ENCODE data around the gene PTPN23. TPM values are rescaled to one million over a fixed set of nuclear protein-coding genes. Genes with fewer than 3 reads are reported as not detected.

PTPN23 gene
- total and polyA plus RNA-seq, 10 of the 15 experiments (the other 5 are each of a cell fraction or from before 2014, with no cell fraction given), result 0.44 to 28.6 (median 4.4) TPM

DNA sequence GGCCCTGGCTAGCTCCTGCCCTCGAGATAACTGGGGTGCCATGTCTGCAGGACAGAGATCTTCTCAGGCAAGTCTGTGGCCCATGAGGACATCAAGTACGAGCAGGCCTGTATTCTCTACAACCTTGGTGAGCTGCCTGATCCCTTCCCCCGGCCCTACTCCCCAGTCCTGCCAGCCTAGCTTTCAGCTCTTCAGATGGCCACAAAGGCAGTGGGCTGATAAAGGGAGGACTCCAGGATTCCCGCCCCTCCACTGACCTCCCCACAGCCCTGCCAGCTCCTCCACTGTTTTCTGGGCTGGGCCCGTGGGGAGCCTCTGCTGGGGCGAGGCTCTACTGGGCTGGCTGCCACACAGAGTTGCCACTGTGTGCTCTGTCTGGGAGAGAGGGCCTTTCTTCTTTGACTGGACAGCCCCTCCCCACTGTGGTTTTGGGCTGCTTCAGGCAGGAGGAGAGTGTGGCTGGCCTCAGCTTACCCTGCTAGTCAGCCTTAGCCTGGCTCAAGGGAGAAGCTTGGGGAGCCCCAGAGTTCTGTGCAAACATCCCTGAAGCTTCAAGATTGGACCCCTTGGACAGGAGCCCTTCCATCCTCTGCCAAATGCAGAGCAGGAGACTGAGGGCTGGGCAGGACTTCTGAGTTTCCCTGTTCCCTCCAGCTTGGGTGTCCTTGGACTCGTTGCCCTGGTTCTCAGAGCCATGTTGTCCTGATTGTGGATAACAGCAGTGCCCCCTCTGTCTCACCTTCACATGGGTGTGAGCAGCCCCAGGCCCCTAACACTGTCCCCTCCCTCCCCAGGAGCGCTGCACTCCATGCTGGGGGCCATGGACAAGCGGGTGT is 24.4 kb downstream of the PTPN23 start (continued):
- TF ChIP-seq, protein P1, sequence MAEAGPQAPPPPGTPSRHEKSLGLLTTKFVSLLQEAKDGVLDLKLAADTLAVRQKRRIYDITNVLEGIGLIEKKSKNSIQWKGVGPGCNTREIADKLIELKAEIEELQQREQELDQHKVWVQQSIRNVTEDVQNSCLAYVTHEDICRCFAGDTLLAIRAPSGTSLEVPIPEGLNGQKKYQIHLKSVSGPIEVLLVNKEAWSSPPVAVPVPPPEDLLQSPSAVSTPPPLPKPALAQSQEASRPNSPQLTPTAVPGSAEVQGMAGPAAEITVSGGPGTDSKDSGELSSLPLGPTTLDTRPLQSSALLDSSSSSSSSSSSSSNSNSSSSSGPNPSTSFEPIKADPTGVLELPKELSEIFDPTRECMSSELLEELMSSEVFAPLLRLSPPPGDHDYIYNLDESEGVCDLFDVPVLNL (IDR thresholded peaks at IDR 0.05; ENCODE audit: low read depth, low read length), result no peak
- TF ChIP-seq ASH2L (IDR thresholded peaks at IDR 0.05; ENCODE audit: borderline replicate concordance, low read depth) (no peak), MEF2B (IDR thresholded peaks at IDR 0.05; ENCODE audit: partially characterized antibody, poor library complexity, severe bottlenecking) (no peak), NRF1 (conservative IDR thresholded peaks at IDR 0.05; ENCODE audit: low read depth, low read length) (no peak)

DNA sequence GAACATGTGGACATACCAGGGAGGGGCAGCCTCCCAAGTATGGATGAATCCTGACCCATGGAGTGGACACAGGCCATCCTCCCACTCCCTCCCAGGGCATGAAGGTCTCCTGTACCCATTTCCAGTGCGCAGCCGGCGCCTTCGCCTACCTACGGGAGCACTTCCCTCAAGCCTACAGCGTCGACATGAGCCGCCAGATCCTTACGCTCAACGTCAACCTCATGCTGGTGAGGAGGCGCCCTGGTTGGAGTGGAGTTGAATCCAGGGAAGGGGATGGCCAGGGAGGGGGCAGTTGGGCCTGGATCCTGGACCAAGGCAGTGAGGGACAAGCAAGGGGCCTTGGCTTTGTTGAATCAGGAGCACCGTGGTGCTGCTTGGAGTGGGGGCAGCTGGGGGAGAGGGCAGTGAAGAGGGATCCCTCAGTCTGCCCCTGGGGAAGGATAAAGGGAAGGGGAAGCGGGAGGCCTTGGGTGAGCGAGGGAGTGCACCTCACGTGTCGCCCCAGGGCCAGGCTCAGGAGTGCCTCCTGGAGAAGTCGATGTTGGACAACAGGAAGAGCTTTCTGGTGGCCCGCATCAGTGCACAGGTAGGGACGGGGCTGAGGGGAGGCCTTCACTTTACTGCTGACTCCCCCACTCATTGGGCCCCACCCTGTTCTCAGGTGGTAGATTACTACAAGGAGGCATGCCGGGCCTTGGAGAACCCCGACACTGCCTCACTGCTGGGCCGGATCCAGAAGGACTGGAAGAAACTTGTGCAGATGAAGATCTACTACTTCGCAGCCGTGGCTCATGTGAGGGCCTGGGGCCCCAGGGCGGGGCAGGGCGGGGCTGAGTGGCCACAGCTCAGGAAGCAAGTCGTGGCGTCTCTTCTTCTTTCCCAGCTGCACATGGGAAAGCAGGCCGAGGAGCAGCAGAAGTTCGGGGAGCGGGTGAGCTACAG is 25.3 kb downstream of the PTPN23 start:
- Histone ChIP-seq H2AFZ (ENCODE audit: control insufficient read depth, low read depth, low read length) (no peak overlapping the region), H3K4me1 (ENCODE audit: control insufficient read depth, insufficient read depth, low read length) (no peaks in the 10 kb centered on the region), H3K36me3 (ENCODE audit: control insufficient read depth in 2 of 2, insufficient read depth in 2 of 2, low read length in 1 of 2) (peaks cover 21 to 41% of the 10 kb centered on the region in 2 experiments; a peak in 3 of 4 replicates), H3K4me3 (no peak overlapping the region), H3K27me3 (replicated peaks in 1 of 2; ENCODE audit: control insufficient read depth in 2 of 2, insufficient read depth in 2 of 2, low read length in 1 of 2) (no peaks in the 10 kb centered on the region), H3K4me2 (ENCODE audit: control insufficient read depth, insufficient read depth) (no peak overlapping the region), H4K20me1 (ENCODE audit: control insufficient read depth, insufficient read depth) (no peaks in the 10 kb centered on the region; the same call in 1 of the 2 replicates), H3K9ac (ENCODE audit: control insufficient read depth, insufficient read depth, low read length) (no peak overlapping the region), H3K27ac (ENCODE audit: control insufficient read depth, insufficient read depth) (no peak overlapping the region), H3K79me2 (ENCODE audit: control insufficient read depth, insufficient read depth, low read length) (no peaks in the 10 kb centered on the region), H3K9me3 (replicated peaks; ENCODE audit: control insufficient read depth, insufficient read depth, low read length) (no peaks in the 10 kb centered on the region)
- WGBS (ENCODE audit: insufficient coverage, insufficient replicate concordance, low lambda C conversion rate, missing lambda C conversion rate), result 87% methylated on average over 28 of the region's 31 CpGs
- ChIA-PET POLR2A (no interaction called here), CTCF (interaction anchor here (1.3 kb wide), 1 partner anchor 15 kb away, joined by 7 read pairs; no protein-coding TSS in a partner anchor), SMC1A (ENCODE audit: uncharacterized antibody, unreplicated experiment) (interaction anchor here (0.6 kb wide), 1 partner anchor 54 kb away, joined by 3 read pairs; no protein-coding TSS in a partner anchor), RAD21 (ENCODE audit: unreplicated experiment) (no interaction called here)
- in situ Hi-C loops (cut with MboI), result no loop called here
- FAIRE-seq, result no peak
- no peak for ATAC-seq
- DNase-seq (ENCODE audit: low read depth, low spot score), result no peak
- intact Hi-C loops (cut with micrococcal nuclease; ENCODE audit: unreplicated experiment), result no loop called here
- BruUV-seq (replicated peaks), result no TSS peak
- TF ChIP-seq, protein P2, sequence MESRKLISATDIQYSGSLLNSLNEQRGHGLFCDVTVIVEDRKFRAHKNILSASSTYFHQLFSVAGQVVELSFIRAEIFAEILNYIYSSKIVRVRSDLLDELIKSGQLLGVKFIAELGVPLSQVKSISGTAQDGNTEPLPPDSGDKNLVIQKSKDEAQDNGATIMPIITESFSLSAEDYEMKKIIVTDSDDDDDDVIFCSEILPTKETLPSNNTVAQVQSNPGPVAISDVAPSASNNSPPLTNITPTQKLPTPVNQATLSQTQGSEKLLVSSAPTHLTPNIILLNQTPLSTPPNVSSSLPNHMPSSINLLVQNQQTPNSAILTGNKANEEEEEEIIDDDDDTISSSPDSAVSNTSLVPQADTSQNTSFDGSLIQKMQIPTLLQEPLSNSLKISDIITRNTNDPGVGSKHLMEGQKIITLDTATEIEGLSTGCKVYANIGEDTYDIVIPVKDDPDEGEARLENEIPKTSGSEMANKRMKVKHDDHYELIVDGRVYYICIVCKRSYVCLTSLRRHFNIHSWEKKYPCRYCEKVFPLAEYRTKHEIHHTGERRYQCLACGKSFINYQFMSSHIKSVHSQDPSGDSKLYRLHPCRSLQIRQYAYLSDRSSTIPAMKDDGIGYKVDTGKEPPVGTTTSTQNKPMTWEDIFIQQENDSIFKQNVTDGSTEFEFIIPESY (IDR thresholded peaks at IDR 0.05), result no peak
- TF ChIP-seq SMC3 (IDR thresholded peaks at IDR 0.05; ENCODE audit: borderline replicate concordance, low read length) (no peak), RFX5 (IDR thresholded peaks at IDR 0.05; ENCODE audit: low read depth, low read length) (no peak), EZH2 (IDR thresholded peaks at IDR 0.05; ENCODE audit: borderline replicate concordance, control insufficient read depth, low read depth, low read length) (no peak), MYB (IDR thresholded peaks at IDR 0.05; ENCODE audit: borderline replicate concordance, low read depth, low read length) (no peak), ATF7 (IDR thresholded peaks at IDR 0.05; ENCODE audit: low read depth) (no peak)
- TF ChIP-seq, protein P3, sequence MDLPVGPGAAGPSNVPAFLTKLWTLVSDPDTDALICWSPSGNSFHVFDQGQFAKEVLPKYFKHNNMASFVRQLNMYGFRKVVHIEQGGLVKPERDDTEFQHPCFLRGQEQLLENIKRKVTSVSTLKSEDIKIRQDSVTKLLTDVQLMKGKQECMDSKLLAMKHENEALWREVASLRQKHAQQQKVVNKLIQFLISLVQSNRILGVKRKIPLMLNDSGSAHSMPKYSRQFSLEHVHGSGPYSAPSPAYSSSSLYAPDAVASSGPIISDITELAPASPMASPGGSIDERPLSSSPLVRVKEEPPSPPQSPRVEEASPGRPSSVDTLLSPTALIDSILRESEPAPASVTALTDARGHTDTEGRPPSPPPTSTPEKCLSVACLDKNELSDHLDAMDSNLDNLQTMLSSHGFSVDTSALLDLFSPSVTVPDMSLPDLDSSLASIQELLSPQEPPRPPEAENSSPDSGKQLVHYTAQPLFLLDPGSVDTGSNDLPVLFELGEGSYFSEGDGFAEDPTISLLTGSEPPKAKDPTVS (IDR thresholded peaks at IDR 0.05; ENCODE audit: low read depth, low read length), result no peak
- TF ChIP-seq, protein P4, sequence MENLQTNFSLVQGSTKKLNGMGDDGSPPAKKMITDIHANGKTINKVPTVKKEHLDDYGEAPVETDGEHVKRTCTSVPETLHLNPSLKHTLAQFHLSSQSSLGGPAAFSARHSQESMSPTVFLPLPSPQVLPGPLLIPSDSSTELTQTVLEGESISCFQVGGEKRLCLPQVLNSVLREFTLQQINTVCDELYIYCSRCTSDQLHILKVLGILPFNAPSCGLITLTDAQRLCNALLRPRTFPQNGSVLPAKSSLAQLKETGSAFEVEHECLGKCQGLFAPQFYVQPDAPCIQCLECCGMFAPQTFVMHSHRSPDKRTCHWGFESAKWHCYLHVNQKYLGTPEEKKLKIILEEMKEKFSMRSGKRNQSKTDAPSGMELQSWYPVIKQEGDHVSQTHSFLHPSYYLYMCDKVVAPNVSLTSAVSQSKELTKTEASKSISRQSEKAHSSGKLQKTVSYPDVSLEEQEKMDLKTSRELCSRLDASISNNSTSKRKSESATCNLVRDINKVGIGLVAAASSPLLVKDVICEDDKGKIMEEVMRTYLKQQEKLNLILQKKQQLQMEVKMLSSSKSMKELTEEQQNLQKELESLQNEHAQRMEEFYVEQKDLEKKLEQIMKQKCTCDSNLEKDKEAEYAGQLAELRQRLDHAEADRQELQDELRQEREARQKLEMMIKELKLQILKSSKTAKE (IDR thresholded peaks at IDR 0.05; ENCODE audit: low read depth, poor library complexity, severe bottlenecking), result no peak
